Measurements from ENCODE around the gene PPWD1. TPM values are rescaled to one million over a fixed set of nuclear protein-coding genes. Genes with fewer than 3 reads are reported as not detected.
A peak's percentile ranks its signal among the peaks of the same experiment; 100 is the strongest.

Gene PPWD1
- total RNA-seq, 4 donors from 2014 or later, result 39.1 to 80.3 (median 55.9) TPM

DNA sequence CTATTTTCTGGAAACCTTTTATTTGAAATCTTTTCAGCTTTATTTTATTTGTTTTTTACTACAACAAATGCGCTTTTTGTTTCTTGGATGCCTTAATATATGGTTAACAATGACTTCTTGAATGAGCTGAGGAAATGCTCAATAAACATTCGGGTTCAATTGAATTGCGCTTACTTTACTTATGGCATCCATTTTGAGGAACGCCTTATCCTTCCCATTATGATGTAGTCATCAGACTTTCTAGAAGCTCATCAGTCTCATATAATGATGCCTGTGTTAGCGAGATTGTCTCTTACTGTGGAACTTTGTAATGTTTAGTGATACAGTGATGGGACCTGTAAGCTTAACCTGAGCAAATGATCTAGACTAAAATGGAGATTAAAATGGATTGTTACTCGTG, 62.6 kb downstream of the PPWD1 start:
- Histone ChIP-seq H3K4me3 (replicated peaks in 1 of 3) (peak overlapping the region in 1 of 3 donors; percentile 74), H3K4me1 (peaks cover 22 to 28% of the 10 kb centered on the region in 2 donors), H3K27ac (no peak overlapping the region), H3K9me3 (no peaks in the 10 kb centered on the region), H3K36me3 (peaks cover 4 to 9% of the 10 kb centered on the region in 2 donors), H3K27me3 (no peaks in the 10 kb centered on the region)
- no peak for DNase-seq
- 60 to 65% methylated on average over 6 of the region's 6 CpGs for WGBS, 2 donors
- intact Hi-C loops (cut with DNase I), result no loop called here
- TF ChIP-seq, protein P1, sequence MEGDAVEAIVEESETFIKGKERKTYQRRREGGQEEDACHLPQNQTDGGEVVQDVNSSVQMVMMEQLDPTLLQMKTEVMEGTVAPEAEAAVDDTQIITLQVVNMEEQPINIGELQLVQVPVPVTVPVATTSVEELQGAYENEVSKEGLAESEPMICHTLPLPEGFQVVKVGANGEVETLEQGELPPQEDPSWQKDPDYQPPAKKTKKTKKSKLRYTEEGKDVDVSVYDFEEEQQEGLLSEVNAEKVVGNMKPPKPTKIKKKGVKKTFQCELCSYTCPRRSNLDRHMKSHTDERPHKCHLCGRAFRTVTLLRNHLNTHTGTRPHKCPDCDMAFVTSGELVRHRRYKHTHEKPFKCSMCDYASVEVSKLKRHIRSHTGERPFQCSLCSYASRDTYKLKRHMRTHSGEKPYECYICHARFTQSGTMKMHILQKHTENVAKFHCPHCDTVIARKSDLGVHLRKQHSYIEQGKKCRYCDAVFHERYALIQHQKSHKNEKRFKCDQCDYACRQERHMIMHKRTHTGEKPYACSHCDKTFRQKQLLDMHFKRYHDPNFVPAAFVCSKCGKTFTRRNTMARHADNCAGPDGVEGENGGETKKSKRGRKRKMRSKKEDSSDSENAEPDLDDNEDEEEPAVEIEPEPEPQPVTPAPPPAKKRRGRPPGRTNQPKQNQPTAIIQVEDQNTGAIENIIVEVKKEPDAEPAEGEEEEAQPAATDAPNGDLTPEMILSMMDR (IDR thresholded peaks at IDR 0.05), result no peak
- no peak for TF ChIP-seq POLR2A (IDR thresholded peaks at IDR 0.05)

DNA sequence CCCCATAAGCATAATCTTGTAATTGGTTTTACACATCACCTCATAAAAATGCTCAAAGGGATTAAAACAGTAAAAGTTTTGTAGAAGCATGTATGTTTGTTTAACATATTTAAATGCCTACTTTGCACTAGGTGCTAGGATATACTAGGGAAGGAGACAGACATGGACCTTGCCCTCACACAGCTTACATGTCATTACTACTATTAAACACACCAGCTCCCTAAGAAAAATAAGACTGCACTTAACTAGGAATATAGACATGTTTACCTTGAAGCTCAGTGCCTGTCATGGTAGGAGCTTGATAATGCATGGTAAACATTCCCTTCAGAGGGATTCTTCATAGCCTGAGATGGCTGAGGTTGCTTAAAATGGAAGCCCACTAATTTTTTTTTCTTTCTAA, 67.9 kb downstream of the PPWD1 start:
- no peak for TF ChIP-seq POLR2A (IDR thresholded peaks at IDR 0.05)
- TF ChIP-seq, protein P1 (IDR thresholded peaks at IDR 0.05), result no peak
- H3K9me3 ChIP-seq, result no peaks in the 10 kb centered on the region
- DNase-seq, result no peak
- H3K27ac ChIP-seq, result no peak overlapping the region
- peaks cover under 1 to 2% of the 10 kb centered on the region in 2 donors for H3K4me1 ChIP-seq
- peaks cover 11 to 13% of the 10 kb centered on the region in 2 donors for H3K36me3 ChIP-seq
- no peaks in the 10 kb centered on the region for H3K27me3 ChIP-seq
- intact Hi-C loops (cut with DNase I), result no loop called here
- H3K4me3 ChIP-seq (replicated peaks in 1 of 3), result no peak overlapping the region

Small RNA genes lying within 50 kb of the gene (small RNA-seq; reads per million reads assigned to genes)
- not detected for gene RNU6-540P

Other genes starting within 250 kb of the PPWD1 start
- gene ADAMTS6, start 81.4 kb upstream of the PPWD1 start, total RNA-seq, result 1 to 10 TPM; 1.0 to 3.4 (median 3.3) TPM
- 1 to 10 TPM in 2 of 4 donors, not detected in 2; 1.5 to 7.3 TPM for gene CENPK, start 128 bp upstream of the PPWD1 start, total RNA-seq
- gene TRIM23, start 61.0 kb downstream of the PPWD1 start, total RNA-seq, result 10 to 100 TPM; 14.9 to 29.2 (median 17.4) TPM
- gene SHLD3, start 61.7 kb downstream of the PPWD1 start, total RNA-seq, result 1 to 10 TPM; 3.0 to 5.6 (median 3.9) TPM
- gene TRAPPC13, start 61.7 kb downstream of the PPWD1 start, total RNA-seq, result 10 to 100 TPM; 26.7 to 34.2 (median 30.3) TPM
- 10 to 100 TPM in 1 of 4 donors, 1 to 10 TPM in 3; 5.0 to 12.0 (median 6.3) TPM for gene SGTB, start 158.8 kb downstream of the PPWD1 start, total RNA-seq
- 10 to 100 TPM in 3 of 4 donors, 1 to 10 TPM in 1; 8.7 to 17.5 (median 13.1) TPM for gene NLN, start 158.9 kb downstream of the PPWD1 start, total RNA-seq